A673 (cell line): ENCODE data around the gene EBF4. TPM values are rescaled to one million over a fixed set of nuclear protein-coding genes. Genes with fewer than 3 reads are reported as not detected.

ENCODE experiments used
- BruUV-seq: library from RNA; stranded (reverse); fragments of 400-500 nt; replicated peaks from 2 replicates; lab custom pipeline; 2021; lab: Mats Ljungman, UMichigan
- CTCF ChIA-PET: fragments of 300-600 bp; sonication (Branson Sonifier 250); formaldehyde crosslinking; loops from one replicate; lab custom pipeline; 2022; ENCODE audit warnings: antibody characterized with exemption; lab: Charles Lee
- POLR2A ChIA-PET: fragments of 300-600 bp; sonication (Branson Sonifier 250); formaldehyde crosslinking; loops from one replicate; lab custom pipeline; 2022; ENCODE audit warnings: antibody characterized with exemption; ENCODE audit not compliant: low non-redundant PET; lab: Charles Lee
- DNase-seq: peaks from one replicate; pipeline ENCODE4 v3.0.0-alpha.2; 2015; ENCODE audit warnings: low spot score
- H3K27ac ChIP-seq: fragments of 200-600 bp; sonication (generic); 2 replicates; pipeline ENCODE4 v1.5.1; 2016; ENCODE audit warnings: mixed run types, low read depth, mild to moderate bottlenecking, mixed read lengths, antibody characterized with exemption, low read length; ENCODE audit not compliant: poor library complexity, severe bottlenecking
- H3K27me3 ChIP-seq: fragments of 200-600 bp; sonication (generic); replicated peaks from 2 replicates; pipeline ENCODE4 v1.6.1; 2017; ENCODE audit warnings: mixed run types, low read depth, mild to moderate bottlenecking, mixed read lengths, antibody characterized with exemption, low read length; ENCODE audit not compliant: insufficient read depth, poor library complexity
- H3K36me3 ChIP-seq: fragments of 200-600 bp; sonication (generic); 2 replicates; pipeline ENCODE4 v1.6.1; 2016; ENCODE audit warnings: mixed run types, mild to moderate bottlenecking, mixed read lengths, antibody characterized with exemption, low read length; ENCODE audit not compliant: insufficient read depth, poor library complexity, severe bottlenecking
- H3K4me1 ChIP-seq: fragments of 200-600 bp; sonication (generic); 2 replicates; pipeline ENCODE4 v1.6.1; 2017; ENCODE audit warnings: mixed run types, mild to moderate bottlenecking, mixed read lengths, antibody characterized with exemption, low read length; ENCODE audit not compliant: insufficient read depth, poor library complexity, severe bottlenecking
- H3K4me3 ChIP-seq: fragments of 200-600 bp; sonication (generic); 2 replicates; pipeline ENCODE4 v1.5.1; 2016; ENCODE audit warnings: low read depth, mixed run types, mild to moderate bottlenecking, mixed read lengths, low read length; ENCODE audit not compliant: poor library complexity, severe bottlenecking
- H3K9me3 ChIP-seq: fragments of 200-600 bp; sonication (generic); 2 replicates; pipeline ENCODE4 v1.6.1; 2016; ENCODE audit warnings: mixed run types, low read depth, mild to moderate bottlenecking, mixed read lengths, antibody characterized with exemption, low read length; ENCODE audit not compliant: poor library complexity, severe bottlenecking
- CTCF ChIP-seq: fragments of 300-800, 200-600 bp; sonication (generic); conservative IDR thresholded peaks from 2 replicates; pipeline ENCODE4 v1.5.1; 2017; ENCODE audit warnings: low read depth, mild to moderate bottlenecking, antibody characterized with exemption, low read length, moderate library complexity, mixed read lengths
- EZH2 ChIP-seq: fragments of 200-600 bp; sonication (generic); IDR thresholded peaks from 2 replicates; pipeline ENCODE4 v1.6.1; 2017; ENCODE audit warnings: borderline replicate concordance, low read depth, mild to moderate bottlenecking, mixed read lengths, antibody characterized with exemption, low read length; ENCODE audit not compliant: poor library complexity, severe bottlenecking
- intact Hi-C: fragments of 100-400 bp; cut with micrococcal nuclease; formaldehyde crosslinking; loops from one replicate; pipeline ENCODE4 v1.10.0; 2022; ENCODE audit not compliant: unreplicated experiment
- total RNA-seq: library from RNA; stranded (reverse); gene quantifications from 2 replicates; pipeline ENCODE4 v1.2.3, GENCODE V29; 2021

The EBF4 gene
- total RNA-seq, 1 experiment from 2014 or later, result 0.52 TPM

GRCh38 chr20:2736441-2736840 is 43.9 kb downstream of the EBF4 start:
- DNase-seq, result no peak
- POLR2A ChIA-PET, result interaction anchor here (0.6 kb wide), 1 partner anchor 484 kb away, joined by 4 read pairs; no protein-coding TSS in a partner anchor

DNA sequence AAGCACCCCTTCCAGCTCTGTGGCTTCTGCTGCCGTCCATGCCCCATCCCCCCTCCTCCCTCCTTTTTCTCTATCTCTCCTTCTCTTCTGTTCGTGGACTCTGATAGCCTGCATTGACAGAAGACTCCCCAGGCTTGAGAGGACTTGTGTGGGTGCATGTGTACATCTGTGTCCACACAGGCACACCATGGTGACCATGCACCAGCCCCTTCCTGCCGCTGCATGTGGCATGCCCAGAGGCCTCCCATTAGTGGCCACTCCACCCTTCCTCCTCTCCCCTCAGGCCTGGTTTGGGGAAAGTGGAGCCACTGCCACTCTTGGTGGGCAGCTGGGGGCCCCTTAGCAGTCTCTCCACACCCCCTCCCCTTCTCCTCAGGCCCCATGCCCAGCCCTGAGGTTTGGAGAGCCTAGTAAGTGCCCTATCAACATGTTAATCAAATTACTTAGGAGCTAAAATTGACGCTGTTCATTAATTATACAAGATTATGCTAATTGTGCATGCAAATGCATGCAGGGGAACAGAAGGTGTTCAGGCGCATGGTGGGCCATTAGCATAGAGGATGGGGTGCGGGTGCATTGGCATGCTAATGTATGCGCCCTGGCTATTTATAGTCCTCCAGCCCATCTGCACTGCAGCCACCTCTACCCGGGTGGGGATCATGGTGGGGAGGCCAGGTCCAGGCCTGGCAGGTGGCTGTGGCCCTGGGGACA is 45.9 kb downstream of the EBF4 start:
- ChIA-PET POLR2A (no interaction called here), CTCF (no interaction called here)
- H3K27me3 ChIP-seq, result peaks cover 19% of the 10 kb centered on the region
- H3K4me1 ChIP-seq, result no peaks in the 10 kb centered on the region
- TF ChIP-seq EZH2, result no peak
- no peak for TF ChIP-seq CTCF
- BruUV-seq, result no TSS peak
- no peak overlapping the region for H3K4me3 ChIP-seq
- intact Hi-C loops, result no loop called here
- H3K9me3 ChIP-seq, result no peaks in the 10 kb centered on the region
- no peaks in the 10 kb centered on the region for H3K36me3 ChIP-seq
- DNase-seq, result no peak
- H3K27ac ChIP-seq, result no peak overlapping the region

More at GRCh38 chr20:2736441-2736840, 43.9 kb downstream of the EBF4 start:
- peaks cover 19% of the 10 kb centered on the region for H3K27me3 ChIP-seq
- no peak overlapping the region for H3K4me3 ChIP-seq
- H3K36me3 ChIP-seq, result no peaks in the 10 kb centered on the region
- intact Hi-C loops, result no loop called here
- H3K9me3 ChIP-seq, result no peaks in the 10 kb centered on the region
- CTCF ChIA-PET, result interaction anchor here (0.6 kb wide), 1 partner anchor 115 kb away, joined by 4 read pairs; no protein-coding TSS in a partner anchor
- no peaks in the 10 kb centered on the region for H3K4me1 ChIP-seq
- BruUV-seq, result no TSS peak
- H3K27ac ChIP-seq, result no peak overlapping the region
- TF ChIP-seq EZH2 (no peak), CTCF (no peak)

GRCh38 chr20:2739042-2739398 is 46.4 kb downstream of the EBF4 start:
- ChIA-PET CTCF (no interaction called here), POLR2A (no interaction called here)
- Histone ChIP-seq H3K27ac (no peak overlapping the region), H3K36me3 (no peaks in the 10 kb centered on the region), H3K4me1 (no peaks in the 10 kb centered on the region), H3K9me3 (no peaks in the 10 kb centered on the region), H3K27me3 (peaks cover 19% of the 10 kb centered on the region), H3K4me3 (no peak overlapping the region)
- TF ChIP-seq CTCF (no peak), EZH2 (no peak)
- no TSS peak for BruUV-seq
- intact Hi-C loops, result no loop called here
- no peak for DNase-seq
